MCF 10A (cell line): Measurements from ENCODE around the gene LRRC23. TPM values are rescaled to one million over a fixed set of nuclear protein-coding genes. Genes with fewer than 3 reads are reported as not detected.
"Not testable (repeated sequence)": the region's sequence is repeated elsewhere in the genome, so short reads cannot be mapped to it uniquely, and the experiment has no call there.

Source experiments
- BruUV-seq: library from RNA; stranded (reverse); fragments of 400-500 nt; replicated peaks from 2 replicates; lab custom pipeline; 2021; lab: Mats Ljungman, UMichigan
- CTCF ChIA-PET: fragments of 300-600 bp; sonication (Branson Sonifier 250); formaldehyde crosslinking; extraction: SDS; loops from one replicate; lab custom pipeline; 2021; ENCODE audit warnings: antibody characterized with exemption, inconsistent platforms; lab: Yijun Ruan, JAX
- POLR2A ChIA-PET: fragments of 300-600, 350-650 bp; sonication (Branson Sonifier 250); formaldehyde crosslinking; extraction: SDS; loops from one replicate; lab custom pipeline; 2020; ENCODE audit warnings: antibody characterized with exemption, inconsistent platforms; lab: Yijun Ruan, JAX
- DNase-seq: peaks from one replicate; pipeline ENCODE4 v3.0.0-alpha.2; 2018; ENCODE audit not compliant: unreplicated experiment
- H3K27ac Mint-ChIP-seq: one replicate; pipeline ENCODE4 v1.8.0; 2022; ENCODE audit warnings: mild to moderate bottlenecking, low read depth, mixed read lengths; ENCODE audit not compliant: unreplicated experiment
- H3K27me3 Mint-ChIP-seq: one replicate; pipeline ENCODE4 v1.8.0; 2022; ENCODE audit warnings: mixed read lengths; ENCODE audit not compliant: insufficient read depth, unreplicated experiment
- H3K36me3 Mint-ChIP-seq: one replicate; pipeline ENCODE4 v1.8.0; 2022; ENCODE audit warnings: mild to moderate bottlenecking, moderate library complexity, mixed read lengths; ENCODE audit not compliant: insufficient read depth, unreplicated experiment
- H3K4me1 Mint-ChIP-seq: one replicate; pipeline ENCODE4 v1.8.0; 2022; ENCODE audit warnings: mixed read lengths; ENCODE audit not compliant: insufficient read depth, unreplicated experiment
- H3K4me3 Mint-ChIP-seq: one replicate; pipeline ENCODE4 v1.8.0; 2022; ENCODE audit warnings: mild to moderate bottlenecking, moderate library complexity, mixed read lengths; ENCODE audit not compliant: unreplicated experiment
- H3K9me3 Mint-ChIP-seq: one replicate; pipeline ENCODE4 v1.8.0; 2022; ENCODE audit warnings: mixed read lengths; ENCODE audit not compliant: unreplicated experiment
- intact Hi-C: fragments of 100-400 bp; cut with micrococcal nuclease; formaldehyde crosslinking; loops from 2 replicates; pipeline ENCODE4 v1.14.1; 2022
- total RNA-seq: library from RNA; stranded (reverse); gene quantifications from 2 replicates; pipeline ENCODE4 v1.2.3, GENCODE V29; 2022
- TF ChIP-seq, protein P1 (sequence below): fragments of 200-600 bp; IDR thresholded peaks from one replicate; pipeline ENCODE4 v1.8.0; 2022; ENCODE audit warnings: antibody characterized with exemption, mild to moderate bottlenecking; ENCODE audit not compliant: unreplicated experiment

LRRC23 gene
- total RNA-seq, 1 experiment from 2014 or later = 7.5 TPM

DNA sequence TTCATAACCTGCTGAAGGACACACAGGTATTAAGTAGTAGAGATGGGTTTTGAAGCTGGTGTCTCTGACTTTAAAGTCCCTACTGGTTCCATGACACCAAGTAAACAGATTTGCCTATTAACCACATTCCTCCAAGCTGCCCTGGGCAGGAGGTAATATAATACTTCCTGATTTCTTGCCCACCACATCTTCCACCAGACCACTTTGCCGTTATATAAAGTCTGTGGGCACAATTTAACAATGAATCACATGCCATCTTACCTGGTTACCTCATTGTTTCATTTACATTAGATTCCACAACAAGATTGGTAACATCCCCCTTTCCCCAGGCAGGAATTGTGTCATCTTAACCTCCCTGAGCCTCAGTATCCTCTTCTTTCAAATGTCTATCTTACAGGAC lies 900 bp upstream of the LRRC23 start:
- no peak overlapping the region for H3K4me3 Mint-ChIP-seq
- BruUV-seq = no TSS peak
- ChIA-PET CTCF (interaction anchor here (1.0 to 1.3 kb wide), 2 partner anchors 12 to 20 kb away, joined by 3 to 5 read pairs; no protein-coding TSS in a partner anchor), POLR2A (interaction anchor here (1.1 to 2.1 kb wide), 4 partner anchors 16 to 61 kb away, joined by 3 to 16 read pairs (median 5); no protein-coding TSS in a partner anchor)
- H3K27me3 Mint-ChIP-seq = no peaks in the 10 kb centered on the region
- no peaks in the 10 kb centered on the region for H3K36me3 Mint-ChIP-seq
- intact Hi-C loops = no loop called here
- no peaks in the 10 kb centered on the region for H3K9me3 Mint-ChIP-seq
- no peak for DNase-seq
- H3K27ac Mint-ChIP-seq = no peak overlapping the region
- H3K4me1 Mint-ChIP-seq = peaks cover 5% of the 10 kb centered on the region
- TF ChIP-seq, protein P1, sequence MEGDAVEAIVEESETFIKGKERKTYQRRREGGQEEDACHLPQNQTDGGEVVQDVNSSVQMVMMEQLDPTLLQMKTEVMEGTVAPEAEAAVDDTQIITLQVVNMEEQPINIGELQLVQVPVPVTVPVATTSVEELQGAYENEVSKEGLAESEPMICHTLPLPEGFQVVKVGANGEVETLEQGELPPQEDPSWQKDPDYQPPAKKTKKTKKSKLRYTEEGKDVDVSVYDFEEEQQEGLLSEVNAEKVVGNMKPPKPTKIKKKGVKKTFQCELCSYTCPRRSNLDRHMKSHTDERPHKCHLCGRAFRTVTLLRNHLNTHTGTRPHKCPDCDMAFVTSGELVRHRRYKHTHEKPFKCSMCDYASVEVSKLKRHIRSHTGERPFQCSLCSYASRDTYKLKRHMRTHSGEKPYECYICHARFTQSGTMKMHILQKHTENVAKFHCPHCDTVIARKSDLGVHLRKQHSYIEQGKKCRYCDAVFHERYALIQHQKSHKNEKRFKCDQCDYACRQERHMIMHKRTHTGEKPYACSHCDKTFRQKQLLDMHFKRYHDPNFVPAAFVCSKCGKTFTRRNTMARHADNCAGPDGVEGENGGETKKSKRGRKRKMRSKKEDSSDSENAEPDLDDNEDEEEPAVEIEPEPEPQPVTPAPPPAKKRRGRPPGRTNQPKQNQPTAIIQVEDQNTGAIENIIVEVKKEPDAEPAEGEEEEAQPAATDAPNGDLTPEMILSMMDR = no peak

GRCh38 chr12:6905414-6906040 lies 905 bp downstream of the LRRC23 start:
- ChIA-PET CTCF (interaction anchor here (0.6 to 3.1 kb wide), 8 partner anchors 14 to 39 kb away, joined by 3 to 12 read pairs (median 4); partner anchors contain the start of genes SPSB2 and TPI1), POLR2A (interaction anchor here (0.6 to 2.2 kb wide), 17 partner anchors 15 to 257 kb away, joined by 3 to 16 read pairs (median 5); partner anchors contain the start of genes C12orf57, COPS7A, MLF2 and RNU7-1)
- BruUV-seq = no TSS peak
- DNase-seq = no peak
- TF ChIP-seq, protein P1 = no peak
- Mint-ChIP-seq H3K4me1 (no peaks in the 10 kb centered on the region), H3K27ac (no peak overlapping the region), H3K36me3 (no peaks in the 10 kb centered on the region), H3K27me3 (no peaks in the 10 kb centered on the region), H3K4me3 (no peak overlapping the region), H3K9me3 (no peaks in the 10 kb centered on the region)
- intact Hi-C loops = no loop called here

GRCh38 chr12:6908141-6908540 lies 3.5 kb downstream of the LRRC23 start:
- H3K4me3 Mint-ChIP-seq, BruUV-seq, H3K9me3 Mint-ChIP-seq, H3K36me3 Mint-ChIP-seq, intact Hi-C loops, H3K27ac Mint-ChIP-seq, H3K27me3 Mint-ChIP-seq, H3K4me1 Mint-ChIP-seq, DNase-seq: not testable (repeated sequence)
- POLR2A ChIA-PET = interaction anchor here (1.0 to 3.1 kb wide), 6 partner anchors 17 to 200 kb away, joined by 3 to 11 read pairs (median 3); partner anchors contain the start of gene SPSB2
- CTCF ChIA-PET = interaction anchor here (1.2 to 3.1 kb wide), 3 partner anchors 15 to 17 kb away, joined by 7 to 15 read pairs (median 13); no protein-coding TSS in a partner anchor

DNA sequence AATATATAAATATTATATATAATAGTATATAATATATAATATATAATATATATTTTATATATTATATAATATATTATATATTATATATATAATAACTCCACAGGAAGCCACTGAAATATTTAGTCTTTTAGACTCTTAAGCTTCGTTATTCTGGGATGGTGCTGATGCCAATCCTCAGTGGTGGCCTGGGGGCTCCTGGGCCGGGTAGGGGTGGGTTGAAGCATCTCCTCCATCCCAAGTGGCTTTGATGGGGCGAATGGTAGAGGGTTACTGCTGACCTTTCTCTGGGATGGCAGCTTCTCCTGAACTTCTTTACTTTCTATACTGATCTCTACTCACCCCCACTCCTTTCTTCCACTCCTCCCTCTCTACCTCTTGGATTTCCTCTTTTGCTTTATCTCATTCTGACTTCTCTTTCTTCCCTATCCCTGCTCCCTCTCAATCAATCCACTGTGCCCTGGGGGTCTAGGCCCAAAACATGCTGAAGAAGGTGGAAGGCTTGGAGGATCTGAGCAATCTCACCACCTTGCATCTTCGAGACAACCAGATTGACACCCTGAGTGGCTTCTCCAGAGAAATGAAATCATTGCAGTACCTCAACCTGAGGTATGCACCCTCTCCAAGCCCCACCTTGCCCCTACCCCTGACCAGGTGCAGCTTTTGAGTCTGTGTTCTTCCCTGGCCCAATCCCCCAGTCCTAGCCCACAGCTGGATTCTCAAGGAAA lies 5.0 kb downstream of the LRRC23 start:
- H3K4me1 Mint-ChIP-seq = peaks cover 2% of the 10 kb centered on the region
- no peak overlapping the region for H3K4me3 Mint-ChIP-seq
- peaks cover 11% of the 10 kb centered on the region for H3K27me3 Mint-ChIP-seq
- ChIA-PET POLR2A (interaction anchor here (1.1 to 3.1 kb wide), 4 partner anchors 16 to 53 kb away, joined by 3 to 11 read pairs (median 4); partner anchors contain the start of gene SPSB2), CTCF (interaction anchor here (1.0 to 3.1 kb wide), 3 partner anchors 8 to 192 kb away, joined by 3 to 15 read pairs (median 3); no protein-coding TSS in a partner anchor)
- TF ChIP-seq, protein P1 = no peak
- no TSS peak for BruUV-seq
- no peak for DNase-seq
- intact Hi-C loops = no loop called here
- no peaks in the 10 kb centered on the region for H3K9me3 Mint-ChIP-seq
- no peak overlapping the region for H3K27ac Mint-ChIP-seq
- H3K36me3 Mint-ChIP-seq = no peaks in the 10 kb centered on the region
